ENCODE data around the gene CRYBB3.

The CRYBB3 gene

GRCh38 chr22:25199731-25200520 lies at the start of gene CRYBB3:
TSS of gene CRYBB3 (plus strand) at chr22:25199858. CDS start at chr22:25201397, 1,539 bp downstream.
- no peak within 1 kb of the TSS for H3K9ac ChIP-seq (ENCODE audit: low read length)
- H3K27me3 ChIP-seq (ENCODE audit: control insufficient read depth, insufficient read depth, low read length) = no peaks in the 10 kb centered on the region
- peaks cover 2% of the 10 kb centered on the region for H3K36me3 ChIP-seq (ENCODE audit: control insufficient read depth, insufficient read depth, low read length)
- H3K4me1 ChIP-seq (ENCODE audit: control insufficient read depth, insufficient read depth, low read length) = no peaks in the 10 kb centered on the region
- H3K27ac ChIP-seq (ENCODE audit: low read depth, low read length) = no peak within 1 kb of the TSS
- no peak within 1 kb of the TSS for H3K4me3 ChIP-seq (ENCODE audit: low read length)

- Histone ChIP-seq H3K27me3 (ENCODE audit: control insufficient read depth, insufficient read depth, low read length) (no peaks in the 10 kb centered on the region), H3K4me1 (ENCODE audit: control insufficient read depth, insufficient read depth, low read length) (peaks cover 16% of the 10 kb centered on the region), H3K27ac (ENCODE audit: low read depth, low read length) (peak overlapping the region; percentile 76), H3K36me3 (ENCODE audit: control insufficient read depth, insufficient read depth, low read length) (no peaks in the 10 kb centered on the region), H3K9ac (ENCODE audit: low read length) (no peak overlapping the region), H3K4me3 (ENCODE audit: low read length) (no peak overlapping the region)
Measured at GRCh38 chr22:25153961-25154666, 45.5 kb upstream of the CRYBB3 start.

- Histone ChIP-seq H3K27ac (ENCODE audit: low read depth, low read length) (peak overlapping the region; percentile 76), H3K4me3 (ENCODE audit: low read length) (no peak overlapping the region), H3K27me3 (ENCODE audit: control insufficient read depth, insufficient read depth, low read length) (no peaks in the 10 kb centered on the region), H3K36me3 (ENCODE audit: control insufficient read depth, insufficient read depth, low read length) (no peaks in the 10 kb centered on the region), H3K4me1 (ENCODE audit: control insufficient read depth, insufficient read depth, low read length) (peaks cover 16% of the 10 kb centered on the region), H3K9ac (ENCODE audit: low read length) (no peak overlapping the region)
Measured at GRCh38 chr22:25154667-25154999, 45.0 kb upstream of the CRYBB3 start.

GRCh38 chr22:25156736-25157135 lies 42.9 kb upstream of the CRYBB3 start:
- H3K36me3 ChIP-seq (ENCODE audit: control insufficient read depth, insufficient read depth, low read length) = no peaks in the 10 kb centered on the region
- peaks cover 16% of the 10 kb centered on the region for H3K4me1 ChIP-seq (ENCODE audit: control insufficient read depth, insufficient read depth, low read length)
- no peak overlapping the region for H3K27ac ChIP-seq (ENCODE audit: low read depth, low read length)
- no peak overlapping the region for H3K4me3 ChIP-seq (ENCODE audit: low read length)
- H3K27me3 ChIP-seq (ENCODE audit: control insufficient read depth, insufficient read depth, low read length) = no peaks in the 10 kb centered on the region
- H3K9ac ChIP-seq (ENCODE audit: low read length) = no peak overlapping the region

GRCh38 chr22:25159028-25159427 lies 40.6 kb upstream of the CRYBB3 start:
- Histone ChIP-seq H3K27ac (ENCODE audit: low read depth, low read length) (no peak overlapping the region), H3K36me3 (ENCODE audit: control insufficient read depth, insufficient read depth, low read length) (no peaks in the 10 kb centered on the region), H3K4me1 (ENCODE audit: control insufficient read depth, insufficient read depth, low read length) (peaks cover 12% of the 10 kb centered on the region), H3K4me3 (ENCODE audit: low read length) (no peak overlapping the region), H3K9ac (ENCODE audit: low read length) (no peak overlapping the region), H3K27me3 (ENCODE audit: control insufficient read depth, insufficient read depth, low read length) (no peaks in the 10 kb centered on the region)

GRCh38 chr22:25160120-25160996 lies 39.3 kb upstream of the CRYBB3 start:
- H3K27ac ChIP-seq (ENCODE audit: low read depth, low read length) = no peak overlapping the region
- H3K4me1 ChIP-seq (ENCODE audit: control insufficient read depth, insufficient read depth, low read length) = peaks cover 3% of the 10 kb centered on the region

GRCh38 chr22:25161017-25161915 lies 38.4 kb upstream of the CRYBB3 start:
- Histone ChIP-seq H3K9ac (ENCODE audit: low read length) (no peak overlapping the region), H3K4me1 (ENCODE audit: control insufficient read depth, insufficient read depth, low read length) (peaks cover 4% of the 10 kb centered on the region), H3K27ac (ENCODE audit: low read depth, low read length) (no peak overlapping the region), H3K27me3 (ENCODE audit: control insufficient read depth, insufficient read depth, low read length) (no peaks in the 10 kb centered on the region), H3K36me3 (ENCODE audit: control insufficient read depth, insufficient read depth, low read length) (no peaks in the 10 kb centered on the region), H3K4me3 (ENCODE audit: low read length) (no peak overlapping the region)

More at GRCh38 chr22:25160120-25160996, 39.3 kb upstream of the CRYBB3 start:
- H3K36me3 ChIP-seq (ENCODE audit: control insufficient read depth, insufficient read depth, low read length) = no peaks in the 10 kb centered on the region
- no peak overlapping the region for H3K9ac ChIP-seq (ENCODE audit: low read length)
- no peaks in the 10 kb centered on the region for H3K27me3 ChIP-seq (ENCODE audit: control insufficient read depth, insufficient read depth, low read length)
- H3K4me3 ChIP-seq (ENCODE audit: low read length) = no peak overlapping the region

- H3K9ac ChIP-seq (ENCODE audit: low read length) = no peak overlapping the region
- no peak overlapping the region for H3K4me3 ChIP-seq (ENCODE audit: low read length)
- H3K27ac ChIP-seq (ENCODE audit: low read depth, low read length) = no peak overlapping the region
- no peaks in the 10 kb centered on the region for H3K27me3 ChIP-seq (ENCODE audit: control insufficient read depth, insufficient read depth, low read length)
- H3K36me3 ChIP-seq (ENCODE audit: control insufficient read depth, insufficient read depth, low read length) = no peaks in the 10 kb centered on the region
- H3K4me1 ChIP-seq (ENCODE audit: control insufficient read depth, insufficient read depth, low read length) = peaks cover 4% of the 10 kb centered on the region
Measured at GRCh38 chr22:25161916-25162530, 37.6 kb upstream of the CRYBB3 start.

- Histone ChIP-seq H3K4me1 (ENCODE audit: control insufficient read depth, insufficient read depth, low read length) (peaks cover 4% of the 10 kb centered on the region), H3K9ac (ENCODE audit: low read length) (no peak overlapping the region), H3K27me3 (ENCODE audit: control insufficient read depth, insufficient read depth, low read length) (no peaks in the 10 kb centered on the region), H3K4me3 (ENCODE audit: low read length) (no peak overlapping the region), H3K27ac (ENCODE audit: low read depth, low read length) (no peak overlapping the region), H3K36me3 (ENCODE audit: control insufficient read depth, insufficient read depth, low read length) (no peaks in the 10 kb centered on the region)
Measured at GRCh38 chr22:25162561-25162960, 37.1 kb upstream of the CRYBB3 start.

GRCh38 chr22:25165785-25166184 lies 33.9 kb upstream of the CRYBB3 start:
- Histone ChIP-seq H3K36me3 (ENCODE audit: control insufficient read depth, insufficient read depth, low read length) (no peaks in the 10 kb centered on the region), H3K27me3 (ENCODE audit: control insufficient read depth, insufficient read depth, low read length) (no peaks in the 10 kb centered on the region), H3K4me1 (ENCODE audit: control insufficient read depth, insufficient read depth, low read length) (peaks cover 4% of the 10 kb centered on the region), H3K9ac (ENCODE audit: low read length) (no peak overlapping the region), H3K27ac (ENCODE audit: low read depth, low read length) (no peak overlapping the region), H3K4me3 (ENCODE audit: low read length) (no peak overlapping the region)

- H3K4me3 ChIP-seq (ENCODE audit: low read length) = no peak overlapping the region
- no peak overlapping the region for H3K27ac ChIP-seq (ENCODE audit: low read depth, low read length)
- no peak overlapping the region for H3K9ac ChIP-seq (ENCODE audit: low read length)
- H3K36me3 ChIP-seq (ENCODE audit: control insufficient read depth, insufficient read depth, low read length) = no peaks in the 10 kb centered on the region
- no peaks in the 10 kb centered on the region for H3K27me3 ChIP-seq (ENCODE audit: control insufficient read depth, insufficient read depth, low read length)
- peaks cover 4% of the 10 kb centered on the region for H3K4me1 ChIP-seq (ENCODE audit: control insufficient read depth, insufficient read depth, low read length)
Measured at GRCh38 chr22:25166266-25167040, 33.2 kb upstream of the CRYBB3 start.
